GM13977 (cell line): ENCODE measurements around the gene GRIK2.

Experiments used
- DNase-seq: peaks from one replicate; pipeline ENCODE4 v3.0.0; 2012; ENCODE audit warnings: low spot score
- in situ Hi-C: fragments of 300-500 bp; cut with MboI; formaldehyde crosslinking; loops from one replicate; pipeline ENCODE4 v1.12.0; 2022; ENCODE audit warnings: low sequenced_read_pairs, low pct_unique_long_range_greater_than_20kb, mixed read lengths, inconsistent platforms; ENCODE audit not compliant: unreplicated experiment
- TF ChIP-seq, protein P1 (sequence below): IDR thresholded peaks from 2 replicates; pipeline ENCODE4 v1.5.1; 2012; ENCODE audit warnings: mild to moderate bottlenecking, control low read depth; ENCODE audit not compliant: insufficient read depth; ENCODE audit errors: extremely low read depth, missing control alignments

GRIK2 gene

DNA sequence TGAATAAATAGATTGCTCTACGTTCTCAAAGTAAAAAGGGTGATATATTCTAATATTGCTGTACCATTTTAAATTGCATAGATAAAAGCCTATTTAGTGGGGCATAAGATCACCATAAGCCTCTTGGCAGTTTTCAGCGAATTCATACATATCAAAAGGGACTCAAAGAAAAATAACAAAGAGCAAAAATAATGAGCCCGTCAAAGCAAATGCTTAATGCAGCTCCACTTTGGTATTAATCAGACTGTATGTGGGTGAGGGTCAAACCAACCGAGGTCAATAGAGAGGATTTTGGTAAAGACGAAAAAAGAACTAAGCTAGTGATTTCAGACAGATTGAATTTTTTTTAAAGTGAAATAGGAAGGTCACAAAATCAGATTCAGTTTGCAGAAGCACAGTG lies 598.8 kb downstream of the GRIK2 start:
- DNase-seq = no peak
- TF ChIP-seq, protein P1, sequence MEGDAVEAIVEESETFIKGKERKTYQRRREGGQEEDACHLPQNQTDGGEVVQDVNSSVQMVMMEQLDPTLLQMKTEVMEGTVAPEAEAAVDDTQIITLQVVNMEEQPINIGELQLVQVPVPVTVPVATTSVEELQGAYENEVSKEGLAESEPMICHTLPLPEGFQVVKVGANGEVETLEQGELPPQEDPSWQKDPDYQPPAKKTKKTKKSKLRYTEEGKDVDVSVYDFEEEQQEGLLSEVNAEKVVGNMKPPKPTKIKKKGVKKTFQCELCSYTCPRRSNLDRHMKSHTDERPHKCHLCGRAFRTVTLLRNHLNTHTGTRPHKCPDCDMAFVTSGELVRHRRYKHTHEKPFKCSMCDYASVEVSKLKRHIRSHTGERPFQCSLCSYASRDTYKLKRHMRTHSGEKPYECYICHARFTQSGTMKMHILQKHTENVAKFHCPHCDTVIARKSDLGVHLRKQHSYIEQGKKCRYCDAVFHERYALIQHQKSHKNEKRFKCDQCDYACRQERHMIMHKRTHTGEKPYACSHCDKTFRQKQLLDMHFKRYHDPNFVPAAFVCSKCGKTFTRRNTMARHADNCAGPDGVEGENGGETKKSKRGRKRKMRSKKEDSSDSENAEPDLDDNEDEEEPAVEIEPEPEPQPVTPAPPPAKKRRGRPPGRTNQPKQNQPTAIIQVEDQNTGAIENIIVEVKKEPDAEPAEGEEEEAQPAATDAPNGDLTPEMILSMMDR = no peak
- in situ Hi-C loops = no loop called here

DNA sequence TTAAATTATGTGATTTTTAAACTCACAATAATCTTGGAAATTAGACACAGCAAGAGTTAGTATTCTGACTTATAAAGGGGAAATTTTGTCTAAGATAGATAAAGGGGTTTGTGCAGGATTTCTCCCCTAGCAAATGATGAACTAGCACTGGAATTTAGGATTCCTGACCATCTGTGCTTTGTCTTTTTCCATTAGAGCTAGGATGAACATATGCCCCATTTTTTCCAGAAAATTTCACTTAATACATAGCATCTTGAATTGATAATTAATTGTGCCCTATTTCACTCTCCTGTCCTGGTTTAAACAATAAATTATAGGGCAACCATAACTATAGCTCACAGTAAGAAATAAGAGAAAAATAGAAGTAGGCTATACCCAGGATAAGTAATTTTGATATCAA lies 601.0 kb downstream of the GRIK2 start:
- no peak for DNase-seq
- TF ChIP-seq, protein P1 = no peak
- in situ Hi-C loops = no loop called here

DNA sequence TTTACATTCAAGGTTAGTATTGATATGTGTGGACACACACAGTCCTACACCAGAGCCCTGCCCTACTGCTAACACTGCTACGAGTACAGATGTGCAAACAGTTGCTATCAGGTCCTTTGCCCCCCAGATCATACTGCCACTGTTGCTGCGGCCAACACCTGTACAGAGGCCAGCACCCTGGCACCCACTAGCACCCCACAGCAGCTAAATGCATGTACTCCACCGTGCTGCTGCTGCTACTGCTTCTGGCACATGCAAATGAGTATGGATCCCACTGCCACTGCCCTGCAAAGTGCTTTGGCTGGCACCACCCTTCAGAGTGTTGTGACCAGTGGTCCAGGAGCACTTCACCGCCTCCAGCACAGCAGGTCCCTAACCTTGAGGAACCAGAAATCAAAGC lies 621.9 kb downstream of the GRIK2 start:
- no peak for DNase-seq
- TF ChIP-seq, protein P1 = no peak
- in situ Hi-C loops = no loop called here

DNA sequence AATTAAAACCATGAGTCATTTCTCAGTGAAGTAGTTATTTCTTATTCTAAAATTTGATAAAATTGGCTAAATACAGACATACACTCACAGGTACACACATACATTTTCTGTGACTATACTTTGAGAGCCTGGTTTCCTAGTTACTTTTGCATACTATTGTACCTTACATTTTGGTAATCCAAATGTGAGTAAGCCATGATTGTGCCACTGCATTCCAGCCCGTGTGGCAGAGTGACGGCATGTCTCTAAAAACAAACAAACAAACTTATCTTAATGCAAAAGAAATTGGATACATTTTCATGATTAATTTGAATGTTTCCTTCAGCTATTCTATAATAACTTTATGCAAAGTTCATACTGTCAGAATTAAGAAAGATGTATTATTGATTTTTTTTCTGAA lies 628.8 kb downstream of the GRIK2 start:
- in situ Hi-C loops = no loop called here
- no peak for DNase-seq
- TF ChIP-seq, protein P1 = no peak

DNA sequence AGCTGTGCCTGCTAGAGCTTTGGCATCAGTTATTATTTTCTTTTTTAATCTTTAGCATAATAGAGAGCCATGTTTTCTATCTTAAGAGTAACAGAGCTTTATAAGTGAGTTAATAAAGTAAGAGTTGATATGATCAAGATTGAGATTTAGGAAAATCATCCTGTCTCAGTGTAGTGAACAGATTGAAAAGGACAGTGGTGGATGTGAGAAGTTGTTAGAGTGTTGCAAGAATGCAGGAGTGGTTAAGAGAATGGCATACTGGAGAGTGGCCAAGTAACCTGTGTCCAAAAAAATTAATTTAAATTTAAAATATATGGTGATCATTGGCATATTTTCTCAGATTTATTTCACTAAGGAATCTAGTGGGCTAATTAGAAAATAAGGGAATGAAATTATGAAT lies 629.3 kb downstream of the GRIK2 start:
- DNase-seq = no peak
- TF ChIP-seq, protein P1 = no peak

DNA sequence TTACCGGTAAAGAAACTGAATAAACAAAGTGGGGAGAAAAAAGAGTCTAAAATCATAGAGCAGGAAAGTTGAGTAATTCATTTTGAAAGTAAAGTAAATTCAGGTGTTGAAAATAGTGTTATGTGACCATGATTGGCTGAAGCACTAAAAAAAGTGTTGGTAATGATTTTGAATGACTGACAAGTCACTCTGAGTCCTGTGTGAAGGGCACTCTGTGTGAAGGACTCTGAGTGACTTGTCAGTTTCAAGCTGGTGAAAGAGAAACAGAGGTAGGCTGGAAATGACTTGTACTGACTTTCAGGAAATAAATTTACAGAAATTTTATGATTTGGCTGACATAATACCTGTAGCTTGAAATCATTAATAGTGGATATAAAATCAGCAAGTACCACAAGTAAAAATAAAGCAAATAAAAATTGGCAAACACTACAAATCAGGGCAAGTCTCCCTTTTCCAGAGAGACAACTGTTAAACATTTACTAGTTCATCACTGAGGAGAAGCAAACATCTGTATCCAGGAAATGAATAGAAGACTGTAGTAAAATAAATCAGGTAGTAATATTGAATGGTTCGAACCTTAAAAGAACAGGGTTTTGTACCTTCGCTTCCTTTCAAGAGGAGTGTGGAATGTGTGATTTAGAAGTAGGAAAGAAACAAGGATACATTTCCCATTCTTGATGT lies 630.6 kb downstream of the GRIK2 start:
- no peak for DNase-seq
- in situ Hi-C loops = no loop called here
- TF ChIP-seq, protein P1 = no peak

More for the DNA sequence above, 629.3 kb downstream of the GRIK2 start:
- in situ Hi-C loops = no loop called here

DNA sequence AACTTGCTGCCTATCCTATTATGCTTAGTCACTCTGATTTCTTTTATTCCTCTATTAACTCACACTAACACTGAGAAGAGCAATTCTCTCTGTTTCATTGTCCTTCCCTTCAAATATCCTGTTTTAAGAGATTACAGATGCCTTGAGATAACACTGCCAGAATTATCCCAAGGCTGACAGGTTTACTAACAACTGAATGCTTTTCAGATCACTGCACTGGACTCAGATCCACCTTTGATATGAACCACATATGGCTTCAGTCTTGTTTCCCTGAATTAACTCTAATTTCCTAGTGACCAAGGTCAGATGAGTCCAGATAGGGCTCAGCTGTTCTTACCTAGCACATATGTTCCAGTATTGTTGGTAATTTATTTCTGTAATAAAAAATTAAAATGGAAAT lies 633.1 kb downstream of the GRIK2 start:
- DNase-seq = no peak
- TF ChIP-seq, protein P1 = no peak

More for the DNA sequence above, 633.1 kb downstream of the GRIK2 start:
- in situ Hi-C loops = no loop called here
